DND-41 (cell line): Measurements from ENCODE around the gene STEAP4.
"Not testable (repeated sequence)": the region's sequence is repeated elsewhere in the genome, so short reads cannot be mapped to it uniquely, and the experiment has no call there.

Experiments used
- ATAC-seq: fragments of 200-7000 bp; cut with Tn5 transposase; 3 replicates; pipeline ENCODE4 v1.9.1; 2021; ENCODE audit warnings: low read depth; ENCODE audit not compliant: insufficient read depth
- DNase-seq: peaks from one replicate; pipeline ENCODE4 v3.0.0-alpha.2; 2020
- H2AFZ ChIP-seq: 2 replicates; pipeline ENCODE4 v1.6.0; 2012; ENCODE audit warnings: low read depth, low read length
- H3K27ac ChIP-seq: 2 replicates; pipeline ENCODE4 v1.5.1; 2012; ENCODE audit warnings: low read length, inconsistent platforms
- H3K27me3 ChIP-seq: fragments of 200-600 bp; sonication (generic); 2 replicates; pipeline ENCODE4 v1.6.0; 2012; ENCODE audit warnings: low read length, mild to moderate bottlenecking, inconsistent platforms; ENCODE audit not compliant: insufficient read depth, poor library complexity
- H3K36me3 ChIP-seq: 2 replicates; pipeline ENCODE4 v1.5.1; 2012; ENCODE audit warnings: low read length, inconsistent platforms; ENCODE audit not compliant: insufficient read depth
- H3K4me1 ChIP-seq: 2 replicates; pipeline ENCODE4 v1.5.1; 2012; ENCODE audit warnings: mild to moderate bottlenecking, low read length; ENCODE audit not compliant: insufficient read depth
- H3K4me2 ChIP-seq: 2 replicates; pipeline ENCODE4 v1.6.0; 2012; ENCODE audit warnings: mild to moderate bottlenecking, moderate library complexity, low read length, inconsistent platforms; ENCODE audit not compliant: insufficient read depth
- H3K4me3 ChIP-seq, 2 experiments: fragments of 200-600 bp in 1 of 2; shearing (Covaris generic) in 1 of 2; 2 replicates each; pipeline ENCODE4 v1.5.1; 2012 to 2016; ENCODE audit warnings: inconsistent platforms in 2 of 2, low read length in 2 of 2, mild to moderate bottlenecking in 2 of 2, low read depth in 1 of 2, moderate library complexity in 1 of 2
- H3K79me2 ChIP-seq: 2 replicates; pipeline ENCODE4 v1.6.0; 2012; ENCODE audit warnings: low read length, inconsistent platforms; ENCODE audit not compliant: insufficient read depth
- H3K9ac ChIP-seq: 2 replicates; pipeline ENCODE4 v1.6.0; 2012; ENCODE audit warnings: low read depth, mild to moderate bottlenecking, inconsistent platforms, low read length, moderate library complexity
- H3K9me3 ChIP-seq: 2 replicates; pipeline ENCODE4 v1.5.1; 2012; ENCODE audit warnings: low read length, moderate library complexity, mild to moderate bottlenecking, inconsistent platforms; ENCODE audit not compliant: insufficient read depth, severe bottlenecking
- H4K20me1 ChIP-seq: 2 replicates; pipeline ENCODE4 v1.6.0; 2012; ENCODE audit warnings: low read length; ENCODE audit not compliant: insufficient read depth
- EZH2 ChIP-seq: IDR thresholded peaks from 3 replicates; pipeline ENCODE4 v1.6.1; 2012; ENCODE audit warnings: borderline replicate concordance, low read depth, mild to moderate bottlenecking, moderate library complexity, low read length, inconsistent platforms; ENCODE audit not compliant: severe bottlenecking
- TF ChIP-seq, protein P1 (sequence below): IDR thresholded peaks from 2 replicates; pipeline ENCODE4 v1.5.1; 2012; ENCODE audit warnings: borderline replicate concordance, low read length, moderate library complexity, mild to moderate bottlenecking; ENCODE audit not compliant: poor library complexity, severe bottlenecking; ENCODE audit errors: extremely low read depth

The STEAP4 gene

DNA sequence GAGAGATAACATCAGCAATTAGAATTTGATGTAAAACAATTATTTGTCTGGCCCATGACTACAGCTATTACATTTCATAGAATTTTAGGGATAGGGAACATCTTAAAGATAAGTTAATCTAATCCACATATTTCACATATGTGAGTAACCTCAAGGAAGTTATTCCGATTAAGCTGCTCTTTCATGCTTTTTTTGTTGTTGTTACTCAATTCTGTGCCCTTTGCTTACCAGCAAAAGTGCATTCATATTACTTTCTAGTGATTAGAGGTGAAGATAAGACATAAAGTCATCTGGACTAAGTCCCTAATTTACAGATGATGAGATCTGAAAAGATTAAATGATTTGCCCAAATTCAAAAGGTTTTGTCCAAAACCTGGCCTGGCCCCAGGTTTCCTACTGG lies 46.0 kb downstream of the STEAP4 start:
- ATAC-seq (no peak), DNase-seq (no peak)
- Histone ChIP-seq H3K4me2 (no peak overlapping the region), H3K9me3 (no peaks in the 10 kb centered on the region), H3K9ac (no peak overlapping the region), H3K79me2 (no peaks in the 10 kb centered on the region), H4K20me1 (no peaks in the 10 kb centered on the region), H2AFZ (no peak overlapping the region), H3K4me3 (no peak overlapping the region), H3K27me3 (no peaks in the 10 kb centered on the region), H3K36me3 (no peaks in the 10 kb centered on the region), H3K27ac (no peak overlapping the region), H3K4me1 (no peaks in the 10 kb centered on the region)
- TF ChIP-seq, protein P1, sequence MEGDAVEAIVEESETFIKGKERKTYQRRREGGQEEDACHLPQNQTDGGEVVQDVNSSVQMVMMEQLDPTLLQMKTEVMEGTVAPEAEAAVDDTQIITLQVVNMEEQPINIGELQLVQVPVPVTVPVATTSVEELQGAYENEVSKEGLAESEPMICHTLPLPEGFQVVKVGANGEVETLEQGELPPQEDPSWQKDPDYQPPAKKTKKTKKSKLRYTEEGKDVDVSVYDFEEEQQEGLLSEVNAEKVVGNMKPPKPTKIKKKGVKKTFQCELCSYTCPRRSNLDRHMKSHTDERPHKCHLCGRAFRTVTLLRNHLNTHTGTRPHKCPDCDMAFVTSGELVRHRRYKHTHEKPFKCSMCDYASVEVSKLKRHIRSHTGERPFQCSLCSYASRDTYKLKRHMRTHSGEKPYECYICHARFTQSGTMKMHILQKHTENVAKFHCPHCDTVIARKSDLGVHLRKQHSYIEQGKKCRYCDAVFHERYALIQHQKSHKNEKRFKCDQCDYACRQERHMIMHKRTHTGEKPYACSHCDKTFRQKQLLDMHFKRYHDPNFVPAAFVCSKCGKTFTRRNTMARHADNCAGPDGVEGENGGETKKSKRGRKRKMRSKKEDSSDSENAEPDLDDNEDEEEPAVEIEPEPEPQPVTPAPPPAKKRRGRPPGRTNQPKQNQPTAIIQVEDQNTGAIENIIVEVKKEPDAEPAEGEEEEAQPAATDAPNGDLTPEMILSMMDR = no peak
- no peak for TF ChIP-seq EZH2

DNA sequence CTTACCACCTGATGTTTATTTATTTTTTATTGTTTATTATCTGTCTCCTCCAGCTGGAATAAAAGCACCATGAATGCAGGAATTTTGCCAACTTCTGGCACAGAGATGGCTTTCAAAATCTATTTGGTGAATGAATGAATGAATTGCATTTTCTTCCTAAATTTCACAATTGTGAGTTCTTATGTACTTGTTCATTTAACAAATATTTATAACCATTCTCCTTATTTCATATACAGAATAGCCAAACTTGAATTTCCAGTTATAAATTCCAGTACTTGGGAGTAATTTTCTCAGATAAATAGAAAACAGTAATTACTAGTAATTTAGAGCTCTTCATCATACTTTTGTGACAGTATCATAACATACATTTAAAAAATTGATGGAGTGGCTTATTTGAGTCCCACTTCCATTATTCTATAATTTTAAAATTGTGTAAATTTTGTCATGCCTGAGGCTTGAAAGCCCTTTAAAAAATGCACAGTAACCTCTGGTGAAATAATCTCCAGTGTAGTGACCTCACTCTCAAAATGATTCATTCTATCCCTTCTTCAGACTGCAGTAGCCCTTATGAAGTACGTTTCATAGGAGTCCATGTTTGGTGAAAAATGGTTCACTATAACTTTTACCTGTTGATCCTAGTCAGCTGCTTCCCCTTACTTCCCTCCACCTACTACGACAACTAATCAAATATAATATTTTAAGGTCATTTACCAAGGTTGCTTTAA lies 46.9 kb downstream of the STEAP4 start:
- H2AFZ ChIP-seq = no peak overlapping the region
- no peaks in the 10 kb centered on the region for H3K27me3 ChIP-seq
- no peaks in the 10 kb centered on the region for H3K36me3 ChIP-seq
- no peaks in the 10 kb centered on the region for H3K9me3 ChIP-seq
- TF ChIP-seq EZH2 = no peak
- TF ChIP-seq, protein P1 = no peak
- H3K4me3 ChIP-seq = no peak overlapping the region
- no peaks in the 10 kb centered on the region for H3K79me2 ChIP-seq
- H3K9ac ChIP-seq = no peak overlapping the region
- no peak overlapping the region for H3K4me2 ChIP-seq
- ATAC-seq (no peak), DNase-seq (no peak)
- no peak overlapping the region for H3K27ac ChIP-seq
- no peaks in the 10 kb centered on the region for H3K4me1 ChIP-seq
- no peaks in the 10 kb centered on the region for H4K20me1 ChIP-seq

DNA sequence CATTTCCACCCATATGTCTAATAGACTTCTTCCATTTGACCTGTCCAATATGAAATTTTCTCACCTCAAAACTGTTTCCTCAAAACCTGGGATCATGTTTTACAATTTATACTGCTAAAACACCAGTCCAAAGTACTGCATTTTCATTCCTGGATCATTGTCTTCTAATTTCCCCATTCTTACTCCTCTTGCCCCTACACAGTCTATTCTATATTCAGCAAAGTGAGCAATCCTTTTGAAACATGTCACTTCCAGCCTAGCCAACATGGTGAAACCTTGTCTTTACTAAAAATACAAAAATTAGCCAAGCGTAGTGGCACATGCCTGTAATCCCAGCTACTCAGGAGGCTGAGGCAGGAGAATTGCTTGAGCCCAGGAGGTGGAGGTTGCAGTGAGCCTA lies 48.4 kb downstream of the STEAP4 start:
- not testable (repeated sequence) for ATAC-seq, DNase-seq, H3K27me3 ChIP-seq, H3K4me1 ChIP-seq, H3K36me3 ChIP-seq, H3K4me2 ChIP-seq, H2AFZ ChIP-seq, H3K9ac ChIP-seq, H3K4me3 ChIP-seq, H4K20me1 ChIP-seq, H3K27ac ChIP-seq, H3K9me3 ChIP-seq, H3K79me2 ChIP-seq

DNA sequence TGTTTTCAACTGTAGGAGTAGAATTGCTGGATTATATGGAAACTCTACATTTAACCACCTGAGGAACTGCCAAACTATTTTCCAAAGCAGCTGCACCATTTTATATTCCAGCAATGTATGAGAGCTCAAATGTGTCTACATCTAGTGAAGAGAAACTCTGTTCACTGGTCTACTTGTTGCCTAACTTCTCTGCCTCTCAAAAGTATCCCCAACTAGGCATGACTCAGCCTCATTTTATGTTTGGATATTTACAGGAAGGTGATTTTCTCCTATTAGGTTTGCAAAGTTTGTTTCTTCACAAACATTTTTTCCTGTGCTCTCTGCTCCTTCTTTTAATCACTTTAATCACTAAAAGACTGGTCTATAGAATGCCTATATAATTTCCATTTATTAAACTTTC lies 49.8 kb downstream of the STEAP4 start:
- H3K36me3 ChIP-seq = no peaks in the 10 kb centered on the region
- no peak overlapping the region for H3K4me3 ChIP-seq
- H2AFZ ChIP-seq = no peak overlapping the region
- H3K4me2 ChIP-seq = no peak overlapping the region
- H4K20me1 ChIP-seq = no peaks in the 10 kb centered on the region
- no peaks in the 10 kb centered on the region for H3K27me3 ChIP-seq
- no peak overlapping the region for H3K9ac ChIP-seq
- H3K9me3 ChIP-seq = peaks cover 5% of the 10 kb centered on the region
- DNase-seq (no peak), ATAC-seq (no peak)
- no peak overlapping the region for H3K27ac ChIP-seq
- no peaks in the 10 kb centered on the region for H3K4me1 ChIP-seq
- H3K79me2 ChIP-seq = no peaks in the 10 kb centered on the region
- TF ChIP-seq, protein P1 = no peak
